ENCODE data around the gene SIAE. TPM values are rescaled to one million over a fixed set of nuclear protein-coding genes. Genes with fewer than 3 reads are reported as not detected.

Gene SIAE
- total and polyA plus RNA-seq, 10 of the 15 experiments (the other 5 are each of a cell fraction or from before 2014, with no cell fraction given), result 0.93 to 6.9 (median 4.2) TPM

GRCh38 chr11:124669193-124669592, 4.3 kb downstream of the SIAE start (continued):
- TF ChIP-seq SKIL (IDR thresholded peaks at IDR 0.05; ENCODE audit: low read depth, poor library complexity, severe bottlenecking), result no peak
- TF ChIP-seq CBFB (IDR thresholded peaks at IDR 0.05; ENCODE audit: low read depth), result no peak
- peak; percentile 88 for TF ChIP-seq RAD21 (IDR thresholded peaks at IDR 0.05; ENCODE audit: insufficient read depth, low read depth, low read length)
- peak; percentile 84 for TF ChIP-seq SMC3 (IDR thresholded peaks at IDR 0.05; ENCODE audit: borderline replicate concordance, low read length)
- TF ChIP-seq ZNF687 (IDR thresholded peaks at IDR 0.05), result no peak
- TF ChIP-seq ETV6 (conservative IDR thresholded peaks at IDR 0.05 in 1 of 2, IDR thresholded peaks at IDR 0.05 in 1 of 2; ENCODE audit: borderline replicate concordance in 1 of 2, low read depth in 1 of 2), result no peak
- TF ChIP-seq RCOR1 (conservative IDR thresholded peaks at IDR 0.05; ENCODE audit: low read depth, low read length), result no peak
- TF ChIP-seq CTCF (IDR thresholded peaks at IDR 0.05 in 2 of 3, conservative IDR thresholded peaks at IDR 0.05 in 1 of 3; ENCODE audit: control insufficient read depth in 2 of 3, extremely low read depth in 1 of 3, insufficient read depth in 1 of 3, low read depth in 3 of 3, low read length in 3 of 3), result peak; percentile 66 to 78 (median 74)
- no peak for TF ChIP-seq SREBF2 (IDR thresholded peaks at IDR 0.05; ENCODE audit: low read length)
- TF ChIP-seq ESRRA (IDR thresholded peaks at IDR 0.05; ENCODE audit: low read length), result peak; percentile 84
- TF ChIP-seq RBBP5 (conservative IDR thresholded peaks at IDR 0.05), result no peak
- no peak for TF ChIP-seq FOXK2 (IDR thresholded peaks at IDR 0.05)
- TF ChIP-seq MXI1 (IDR thresholded peaks at IDR 0.05; ENCODE audit: low read depth, low read length), result no peak
- no peak for TF ChIP-seq TCF12 (IDR thresholded peaks at IDR 0.05; ENCODE audit: low read depth, low read length)
- no peak for TF ChIP-seq CEBPZ (IDR thresholded peaks at IDR 0.05; ENCODE audit: low read depth, low read length)
- TF ChIP-seq ZBED1 (IDR thresholded peaks at IDR 0.05; ENCODE audit: borderline replicate concordance), result no peak
- peak; percentile 85; the same call in 2 of the 3 replicates for TF ChIP-seq POU2F2 (IDR thresholded peaks at IDR 0.05; ENCODE audit: borderline replicate concordance, low read depth, low read length)
- no peak for TF ChIP-seq SIN3A (IDR thresholded peaks at IDR 0.05; ENCODE audit: low read depth, low read length)
- TF ChIP-seq CBX5 (IDR thresholded peaks at IDR 0.05; ENCODE audit: low read depth), result no peak
- TF ChIP-seq BACH1 (IDR thresholded peaks at IDR 0.05; ENCODE audit: borderline replicate concordance), result no peak
